22Rv1 (cell line): ENCODE data around the gene CHEK2.
"Not testable (repeated sequence)": the region's sequence is repeated elsewhere in the genome, so short reads cannot be mapped to it uniquely, and the experiment has no call there.

ENCODE experiments used
- H3K27ac ChIP-seq: fragments of 450-650 bp; 2 replicates; pipeline ENCODE4 v1.5.1; 2017
- CTCF ChIP-seq: fragments of 450-650 bp; IDR thresholded peaks from 2 replicates; pipeline ENCODE4 v1.5.1; 2017; ENCODE audit warnings: mild to moderate bottlenecking
- ZFX ChIP-seq: fragments of 450-650 bp; IDR thresholded peaks from 2 replicates; pipeline ENCODE4 v1.6.1; 2017; ENCODE audit warnings: antibody characterized with exemption, borderline replicate concordance

The CHEK2 gene

DNA sequence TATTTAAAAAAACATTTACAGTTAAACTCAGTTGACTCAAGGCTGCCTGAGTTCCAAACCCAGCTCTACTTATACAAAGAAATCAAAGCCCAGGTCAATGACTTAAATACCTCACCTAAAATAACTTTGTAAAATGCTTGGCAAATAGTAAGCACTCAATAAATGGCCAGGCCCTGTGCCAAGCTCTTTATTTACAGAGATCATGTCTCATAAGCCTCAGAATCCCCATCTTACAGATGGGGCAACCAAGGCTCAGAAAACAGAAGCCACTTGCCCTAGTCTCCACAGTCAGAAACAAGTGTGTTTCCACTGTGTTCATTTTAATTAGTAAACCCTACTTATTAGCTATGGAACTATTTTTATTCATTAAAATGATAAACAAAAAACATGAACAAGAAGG lies 31.5 kb downstream of the CHEK2 start:
- TF ChIP-seq ZFX (no peak), CTCF (no peak)
- H3K27ac ChIP-seq: no peak overlapping the region

DNA sequence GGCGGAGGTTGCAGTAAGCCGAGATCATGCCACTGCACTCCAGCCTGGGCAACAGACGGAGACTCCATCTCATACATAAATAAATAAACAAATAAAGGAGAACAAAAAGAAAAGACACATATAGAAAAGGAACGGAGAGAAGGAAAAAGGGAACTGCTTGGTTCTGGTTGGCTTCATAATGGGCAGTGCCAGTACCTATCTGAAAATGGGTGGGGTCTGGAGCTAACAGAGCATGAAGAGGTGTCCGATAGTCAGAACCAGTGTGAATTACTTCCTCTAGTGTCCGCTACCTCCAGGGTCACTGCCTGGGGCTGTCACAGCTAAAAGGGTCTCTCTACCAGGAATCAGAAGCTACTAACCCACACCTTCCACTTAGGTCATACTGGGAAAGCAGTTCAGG lies 34.8 kb downstream of the CHEK2 start:
- H3K27ac ChIP-seq: no peak overlapping the region
- TF ChIP-seq CTCF (no peak), ZFX (no peak)

- no peak for TF ChIP-seq CTCF
- no peak for TF ChIP-seq ZFX
These were observed 38.2 kb downstream of the CHEK2 start for GRCh38 chr22:28703436-28703835.

DNA sequence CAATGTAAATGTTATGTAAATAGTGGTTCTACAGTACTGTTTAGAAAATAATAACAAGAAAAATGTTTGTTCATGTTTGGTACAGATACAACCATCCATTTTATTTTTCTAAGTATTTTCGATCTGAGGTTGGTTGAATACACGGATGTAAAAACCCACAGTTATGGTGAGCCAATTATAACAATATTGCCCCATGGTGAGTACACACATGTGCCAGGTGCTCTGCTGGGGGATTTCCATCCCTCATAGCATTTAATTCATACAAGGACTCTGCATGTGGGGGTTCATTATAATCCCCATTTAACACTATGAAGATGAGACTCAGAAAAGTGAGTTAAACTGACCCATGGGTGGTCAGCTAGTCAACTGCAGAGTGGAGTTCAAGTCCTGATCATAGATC lies 38.7 kb downstream of the CHEK2 start:
- TF ChIP-seq CTCF (no peak), ZFX (no peak)
- H3K27ac ChIP-seq: no peak overlapping the region

More at GRCh38 chr22:28703436-28703835, 38.2 kb downstream of the CHEK2 start:
- no peak overlapping the region for H3K27ac ChIP-seq

GRCh38 chr22:28693041-28693760 lies 48.4 kb downstream of the CHEK2 start:
- H3K27ac ChIP-seq: not testable (repeated sequence)

DNA sequence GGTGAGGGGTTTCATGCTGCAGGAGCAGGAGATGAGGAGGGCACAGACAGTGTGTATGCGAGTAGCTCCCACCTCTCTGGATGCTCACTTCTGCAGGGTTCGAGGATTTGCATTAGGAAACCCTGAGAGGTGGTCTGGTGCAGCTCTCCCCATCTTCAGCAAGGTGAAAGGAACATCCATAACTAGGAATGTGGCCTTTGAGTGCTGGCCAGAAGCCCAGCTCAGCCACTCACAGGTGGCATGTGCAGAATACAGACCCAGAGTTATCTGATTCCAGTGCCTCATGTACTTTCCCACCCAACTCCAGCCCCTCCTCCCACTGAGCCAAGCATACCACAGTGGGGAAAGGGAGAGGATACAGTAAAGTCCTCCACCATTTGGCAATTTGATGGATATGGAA lies 51.8 kb downstream of the CHEK2 start:
- not testable (repeated sequence) for H3K27ac ChIP-seq

GRCh38 chr22:28682966-28683365 lies 58.7 kb downstream of the CHEK2 start:
- not testable (repeated sequence) for H3K27ac ChIP-seq

DNA sequence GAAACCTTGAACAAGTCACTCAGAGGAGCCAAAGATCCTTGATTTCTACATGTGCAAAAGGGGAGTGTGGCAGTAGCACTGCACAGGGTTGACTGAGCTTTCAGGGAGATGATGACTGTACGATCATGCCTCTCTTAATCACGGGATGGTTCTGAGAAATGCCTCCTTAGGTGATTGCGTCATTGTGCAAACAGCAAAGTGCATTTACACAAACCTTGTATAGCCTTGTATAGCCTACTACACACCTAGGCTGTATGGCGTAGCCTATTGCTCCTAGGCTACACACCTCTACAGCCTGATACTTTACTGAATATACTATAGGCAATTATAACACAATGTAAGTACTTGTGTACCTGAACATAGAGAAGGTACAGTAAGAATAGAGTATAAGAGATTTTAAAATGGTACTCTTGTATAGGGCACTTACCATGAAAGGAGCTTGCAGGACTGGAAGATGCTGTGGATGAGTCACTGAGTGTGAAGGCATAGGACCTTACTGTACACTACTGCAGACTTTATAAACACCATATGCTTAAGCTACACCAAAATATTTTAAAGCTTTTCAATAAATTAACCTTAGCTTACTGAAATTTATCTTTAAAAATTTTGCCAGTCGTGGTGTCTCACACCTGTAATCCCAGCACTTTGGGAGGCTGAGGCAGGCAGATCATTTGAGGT lies 60.7 kb downstream of the CHEK2 start:
- H3K27ac ChIP-seq: not testable (repeated sequence)

GRCh38 chr22:28679611-28680287 lies 61.9 kb downstream of the CHEK2 start, which contains the start of gene TTC28:
Gene TTC28, minus strand, starts transcription at chr22:28679840. Its CDS starts 117 bp downstream, at chr22:28679723.
- H3K27ac ChIP-seq: not testable (repeated sequence)

- not testable (repeated sequence) for H3K27ac ChIP-seq
These were observed 62.6 kb downstream of the CHEK2 start for GRCh38 chr22:28678778-28679610.

DNA sequence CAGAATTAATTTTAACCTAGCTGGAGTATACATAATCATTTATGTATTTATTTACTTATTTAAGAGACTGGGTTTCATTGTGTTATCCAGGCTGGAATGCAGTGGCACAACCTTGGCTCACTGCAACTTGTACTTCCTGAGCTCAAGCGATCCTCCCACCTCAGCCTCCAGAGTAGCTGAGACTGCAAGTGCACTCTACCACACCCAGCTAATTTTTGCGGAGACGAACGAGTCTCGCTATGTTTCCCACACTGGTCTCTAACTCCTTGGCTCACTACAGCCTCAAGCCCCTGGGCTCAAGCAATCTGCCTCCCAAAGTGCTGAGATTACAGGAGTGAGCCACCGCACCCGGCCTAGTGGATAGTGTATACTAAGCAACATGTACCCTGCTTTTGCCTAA lies 63.5 kb downstream of the CHEK2 start:
- not testable (repeated sequence) for H3K27ac ChIP-seq
